Endodermal cell (in vitro differentiated cells): ENCODE data around the gene THSD4. TPM values are rescaled to one million over a fixed set of nuclear protein-coding genes. Genes with fewer than 3 reads are reported as not detected.

Experiments
- DNase-seq: peaks from one replicate; pipeline ENCODE4 v3.0.0-alpha.2; 2017
- H3K27ac ChIP-seq: 2 replicates; pipeline ENCODE4 v1.5.1; 2013; ENCODE audit warnings: mild to moderate bottlenecking, low read depth, low read length, moderate library complexity
- H3K27me3 ChIP-seq: 2 replicates; pipeline ENCODE4 v1.6.1; 2013; ENCODE audit warnings: mild to moderate bottlenecking, low read length, moderate library complexity; ENCODE audit not compliant: insufficient read depth, control insufficient read depth, poor library complexity, severe bottlenecking
- H3K36me3 ChIP-seq: 2 replicates; pipeline ENCODE4 v1.7.0; 2013; ENCODE audit warnings: mild to moderate bottlenecking, low read length, moderate library complexity; ENCODE audit not compliant: control insufficient read depth, insufficient read depth
- H3K4me1 ChIP-seq: one replicate; pipeline ENCODE4 v1.7.0; 2013; ENCODE audit warnings: low read length; ENCODE audit not compliant: control insufficient read depth, insufficient read depth
- H3K4me3 ChIP-seq: 2 replicates; pipeline ENCODE4 v1.5.1; 2013; ENCODE audit warnings: mild to moderate bottlenecking, low read length, moderate library complexity
- H3K9ac ChIP-seq: 2 replicates; pipeline ENCODE4 v1.6.1; 2013; ENCODE audit warnings: mild to moderate bottlenecking, low read length, moderate library complexity; ENCODE audit not compliant: poor library complexity, severe bottlenecking; ENCODE audit errors: extremely low read depth
- H3K9me3 ChIP-seq: 2 replicates; pipeline ENCODE4 v1.6.1; 2013; ENCODE audit warnings: mild to moderate bottlenecking, low read length, moderate library complexity; ENCODE audit not compliant: control insufficient read depth
- H3K27ac Mint-ChIP-seq: 2 replicates; pipeline ENCODE4 v1.8.0; 2020; ENCODE audit warnings: mixed read lengths
- H3K27me3 Mint-ChIP-seq: 2 replicates; pipeline ENCODE4 v1.8.0; 2021; ENCODE audit warnings: mild to moderate bottlenecking, mixed read lengths; ENCODE audit not compliant: insufficient read depth
- H3K36me3 Mint-ChIP-seq: 2 replicates; pipeline ENCODE4 v1.8.0; 2020; ENCODE audit warnings: low read depth, mixed read lengths
- H3K4me1 Mint-ChIP-seq: 2 replicates; pipeline ENCODE4 v1.8.0; 2020; ENCODE audit warnings: mixed read lengths
- H3K4me3 Mint-ChIP-seq: 2 replicates; pipeline ENCODE4 v1.8.0; 2020; ENCODE audit warnings: mild to moderate bottlenecking, moderate library complexity, mixed read lengths
- H3K9me3 Mint-ChIP-seq: 2 replicates; pipeline ENCODE4 v1.8.0; 2020; ENCODE audit warnings: mild to moderate bottlenecking, mixed read lengths
- CTCF ChIP-seq: fragments of 200-600 bp; sonication (generic); conservative IDR thresholded peaks from 2 replicates; pipeline ENCODE4 v1.5.0; 2021; ENCODE audit warnings: antibody characterized with exemption, mild to moderate bottlenecking
- WGBS, 2 experiments: methylation state at CpG; one replicate each; pipeline versions ENCODE4 v1.1.5 to v1.1.7; 2013; ENCODE audit warnings: missing lambda C conversion rate in 2 of 2, mixed read lengths in 1 of 2; ENCODE audit not compliant: insufficient coverage in 1 of 2, insufficient read length in 1 of 2; 5-methylcytosine and 5-hydroxymethylcytosine counted together
- total RNA-seq, 2 donors: library from RNA; stranded (reverse); fragmentation: NEBNext Ultra II Directional in 1 of 2; extraction: Animal tissue kit (Norgen Biotek cat#: 25700) in 1 of 2; gene quantifications; 2 replicates in 1 of 2; 3 replicates in 1 of 2; pipeline ENCODE4 v1.2.1, GENCODE V29; 2021

Gene THSD4
- total RNA-seq, 2 donors from 2014 or later, result 4.6 to 5.4 TPM

GRCh38 chr15:71425388-71425787 lies 310.1 kb downstream of the THSD4 start:
- Mint-ChIP-seq H3K27ac (no peak overlapping the region), H3K4me1 (no peaks in the 10 kb centered on the region), H3K4me3 (no peak overlapping the region), H3K9me3 (no peaks in the 10 kb centered on the region), H3K36me3 (no peaks in the 10 kb centered on the region), H3K27me3 (no peaks in the 10 kb centered on the region)
- no peak for TF ChIP-seq CTCF
- WGBS, 2 experiments, result 83 to 94% methylated on average over 1 to 3 of the region's 3 CpGs
- H3K4me1 ChIP-seq, result no peaks in the 10 kb centered on the region
- no peak for DNase-seq
- no peaks in the 10 kb centered on the region for H3K9me3 ChIP-seq
- no peak overlapping the region for H3K4me3 ChIP-seq
- H3K36me3 ChIP-seq, result no peaks in the 10 kb centered on the region
- no peaks in the 10 kb centered on the region for H3K27me3 ChIP-seq
- H3K9ac ChIP-seq, result no peak overlapping the region
- H3K27ac ChIP-seq, result no peak overlapping the region

- Histone ChIP-seq H3K4me3 (no peak overlapping the region), H3K27me3 (no peaks in the 10 kb centered on the region), H3K9ac (no peak overlapping the region), H3K4me1 (no peaks in the 10 kb centered on the region), H3K36me3 (no peaks in the 10 kb centered on the region), H3K9me3 (no peaks in the 10 kb centered on the region), H3K27ac (no peak overlapping the region)
- no peaks in the 10 kb centered on the region for H3K4me1 Mint-ChIP-seq
- no peaks in the 10 kb centered on the region for H3K27me3 Mint-ChIP-seq
- no peak for TF ChIP-seq CTCF
- no peak for DNase-seq
- no peaks in the 10 kb centered on the region for H3K9me3 Mint-ChIP-seq
- no peak overlapping the region for H3K4me3 Mint-ChIP-seq
- no peak overlapping the region for H3K27ac Mint-ChIP-seq
- no peaks in the 10 kb centered on the region for H3K36me3 Mint-ChIP-seq
- WGBS, 2 experiments, result 96% methylated on average over 2 of the region's 2 CpGs; no CpG with 5 or more reads in 1 of the 2 experiments
Measured at GRCh38 chr15:71426792-71427191, 311.5 kb downstream of the THSD4 start.

GRCh38 chr15:71430782-71431181 lies 315.5 kb downstream of the THSD4 start:
- Mint-ChIP-seq H3K36me3 (no peaks in the 10 kb centered on the region), H3K9me3 (no peaks in the 10 kb centered on the region), H3K27me3 (no peaks in the 10 kb centered on the region), H3K27ac (no peak overlapping the region), H3K4me1 (no peaks in the 10 kb centered on the region), H3K4me3 (no peak overlapping the region)
- Histone ChIP-seq H3K27me3 (no peaks in the 10 kb centered on the region), H3K4me3 (no peak overlapping the region), H3K4me1 (no peaks in the 10 kb centered on the region), H3K9ac (no peak overlapping the region), H3K9me3 (no peaks in the 10 kb centered on the region), H3K27ac (no peak overlapping the region), H3K36me3 (no peaks in the 10 kb centered on the region)
- no peak for DNase-seq
- TF ChIP-seq CTCF, result no peak
- WGBS, 2 experiments, result 85 to 100% methylated on average over 1 to 2 of the region's 2 CpGs
